M059J (cell line): ENCODE data around the gene PSKH1. TPM values are rescaled to one million over a fixed set of nuclear protein-coding genes. Genes with fewer than 3 reads are reported as not detected.
A peak's percentile ranks its signal among the peaks of the same experiment; 100 is the strongest.
"Not testable (repeated sequence)": the region's sequence is repeated elsewhere in the genome, so short reads cannot be mapped to it uniquely, and the experiment has no call there.

Experiments
- DNase-seq: peaks from one replicate; pipeline ENCODE4 v3.0.0-alpha.2; 2012; ENCODE audit warnings: low read depth
- total RNA-seq: library from RNA; depleted of rRNA; stranded (reverse); fragments of >200 nt; shearing (Covaris generic); gene quantifications from 2 replicates; pipeline ENCODE4 v1.2.3, GENCODE V29; 2014

PSKH1 gene
- total RNA-seq, 1 experiment from 2014 or later = 8.2 TPM

DNA sequence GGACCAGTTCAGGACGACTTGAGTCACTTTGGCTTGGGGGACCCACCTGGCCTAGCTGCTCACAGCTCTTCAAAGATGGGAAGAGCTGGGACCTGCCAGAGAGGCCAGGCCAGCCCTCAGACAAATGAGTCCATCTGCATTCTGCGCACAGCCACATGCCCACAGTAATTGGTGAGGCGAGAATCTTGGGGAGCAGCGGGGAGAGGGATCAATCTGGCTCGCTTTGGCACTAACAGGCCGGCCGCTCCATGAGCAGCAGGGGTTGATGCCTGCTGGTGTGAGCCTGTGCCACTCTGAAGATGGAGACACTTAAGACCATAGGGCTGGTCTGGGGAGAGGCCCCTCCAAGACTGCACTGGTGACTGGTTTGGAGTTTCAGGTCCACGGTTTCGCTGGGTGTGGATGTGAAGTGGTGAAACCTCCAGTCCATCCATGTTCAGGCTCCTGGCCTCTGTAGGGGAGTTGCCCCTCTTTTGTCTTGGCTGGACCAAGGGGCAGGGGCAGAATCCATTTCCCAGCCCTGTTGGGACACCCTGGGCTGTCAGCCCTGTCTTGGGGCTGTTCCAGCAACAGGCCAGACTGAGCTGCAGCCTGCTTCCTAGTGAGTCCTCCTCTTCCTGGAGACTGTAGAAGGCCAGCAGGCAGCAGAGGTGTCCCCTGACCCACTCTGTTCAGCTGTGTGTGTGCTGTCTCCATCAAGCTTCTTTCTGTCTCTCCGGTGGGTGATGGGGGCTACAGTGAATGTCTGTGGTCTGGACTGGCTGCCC, 31.3 kb downstream of the PSKH1 start:
- no peak for DNase-seq

DNA sequence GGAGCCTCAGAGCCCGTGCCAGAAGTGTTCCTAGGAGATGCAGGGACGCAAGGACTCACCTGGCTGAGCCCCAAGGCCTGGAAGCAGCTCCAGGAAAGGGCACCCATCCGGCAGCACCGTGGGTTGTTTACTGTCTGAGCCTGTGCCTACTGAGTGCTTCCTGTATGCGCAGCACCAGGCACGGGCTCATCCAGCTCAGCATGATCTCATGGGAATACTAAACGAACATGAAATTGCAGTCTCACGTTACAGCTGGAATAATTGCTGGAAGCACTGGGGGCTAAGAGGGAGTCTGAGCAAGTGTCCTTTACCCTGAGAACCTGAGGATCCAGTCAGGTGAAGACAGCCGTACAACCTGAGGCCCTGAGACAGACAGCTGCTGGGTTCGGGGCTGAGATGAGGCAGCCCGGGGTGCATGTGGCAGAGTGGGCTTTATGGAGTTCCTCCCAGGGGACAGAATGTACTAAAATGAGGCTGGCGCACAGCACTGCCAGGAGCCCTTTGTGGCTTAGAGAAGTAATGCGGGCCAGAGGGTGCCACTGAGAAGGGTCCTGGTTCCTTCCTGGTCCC, 33.2 kb downstream of the PSKH1 start:
- no peak for DNase-seq

GRCh38 chr16:67927131-67927941, 34.3 kb downstream of the PSKH1 start:
- no peak for DNase-seq

DNA sequence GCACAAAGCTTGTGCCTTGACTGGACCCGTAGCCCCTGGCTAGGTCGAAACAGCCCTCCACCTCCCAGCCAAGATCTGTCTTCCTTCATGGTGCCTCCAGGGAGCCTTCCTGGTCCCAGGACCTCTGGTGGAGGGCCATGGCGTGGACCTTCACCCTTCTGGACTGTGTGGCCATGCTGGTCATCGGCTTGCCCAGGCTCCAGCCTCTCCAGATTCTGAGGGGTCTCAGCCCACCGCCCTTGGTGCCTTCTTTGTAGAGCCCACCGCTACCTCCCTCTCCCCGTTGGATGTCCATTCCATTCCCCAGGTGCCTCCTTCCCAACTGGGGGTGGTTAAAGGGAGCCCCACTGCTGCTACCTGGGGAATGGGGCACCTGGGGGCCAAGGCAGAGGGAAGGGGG, 35.1 kb downstream of the PSKH1 start:
- DNase-seq = no peak

DNA sequence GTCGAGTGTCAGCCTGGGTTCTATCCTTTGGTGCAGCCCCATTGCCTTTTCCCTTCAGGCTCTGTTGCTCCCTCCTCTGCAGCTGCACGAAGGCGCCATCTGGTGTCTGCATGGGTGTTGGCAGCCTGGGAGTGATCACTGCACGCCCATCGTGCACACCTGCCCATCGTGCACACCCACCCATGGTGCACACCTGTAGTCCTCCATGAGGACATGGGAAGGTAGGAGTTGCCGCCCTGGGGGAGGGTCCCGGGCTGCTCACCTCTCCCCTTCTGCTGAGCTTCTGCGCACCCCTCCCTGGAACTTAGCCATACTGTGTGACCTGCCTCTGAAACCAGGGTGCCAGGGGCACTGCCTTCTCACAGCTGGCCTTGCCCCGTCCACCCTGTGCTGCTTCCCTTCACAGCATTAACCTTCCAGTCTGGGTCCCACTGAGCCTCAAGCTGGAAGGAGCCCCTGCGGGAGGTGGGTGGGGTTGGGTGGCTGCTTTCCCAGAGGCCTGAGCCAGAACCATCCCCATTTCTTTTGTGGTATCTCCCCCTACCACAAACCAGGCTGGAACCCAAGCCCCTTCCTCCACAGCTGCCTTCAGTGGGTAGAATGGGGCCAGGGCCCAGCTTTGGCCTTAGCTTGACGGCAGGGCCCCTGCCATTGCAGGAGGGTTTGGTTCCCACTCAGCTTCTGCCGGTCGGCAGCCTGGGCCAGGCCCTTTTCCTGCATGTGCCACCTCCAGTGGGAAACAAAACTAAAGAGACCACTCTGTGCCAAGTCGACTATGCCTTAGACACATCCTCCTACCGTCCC, 35.7 kb downstream of the PSKH1 start:
- DNase-seq = peak; percentile 64

- DNase-seq = no peak
These were observed 37.1 kb downstream of the PSKH1 start for GRCh38 chr16:67930191-67930590.

GRCh38 chr16:67930678-67931211, 37.7 kb downstream of the PSKH1 start:
- no peak for DNase-seq

GRCh38 chr16:67931712-67932461, 38.8 kb downstream of the PSKH1 start, which contains the start of gene CTRL:
Gene CTRL, minus strand, starts transcription at chr16:67931862. Its CDS starts 10 bp downstream, at chr16:67931852.
- DNase-seq = no peak

GRCh38 chr16:67932462-67932840, 39.4 kb downstream of the PSKH1 start:
- no peak for DNase-seq

- DNase-seq = no peak
These were observed 40.8 kb downstream of the PSKH1 start for GRCh38 chr16:67933805-67934204.

DNA sequence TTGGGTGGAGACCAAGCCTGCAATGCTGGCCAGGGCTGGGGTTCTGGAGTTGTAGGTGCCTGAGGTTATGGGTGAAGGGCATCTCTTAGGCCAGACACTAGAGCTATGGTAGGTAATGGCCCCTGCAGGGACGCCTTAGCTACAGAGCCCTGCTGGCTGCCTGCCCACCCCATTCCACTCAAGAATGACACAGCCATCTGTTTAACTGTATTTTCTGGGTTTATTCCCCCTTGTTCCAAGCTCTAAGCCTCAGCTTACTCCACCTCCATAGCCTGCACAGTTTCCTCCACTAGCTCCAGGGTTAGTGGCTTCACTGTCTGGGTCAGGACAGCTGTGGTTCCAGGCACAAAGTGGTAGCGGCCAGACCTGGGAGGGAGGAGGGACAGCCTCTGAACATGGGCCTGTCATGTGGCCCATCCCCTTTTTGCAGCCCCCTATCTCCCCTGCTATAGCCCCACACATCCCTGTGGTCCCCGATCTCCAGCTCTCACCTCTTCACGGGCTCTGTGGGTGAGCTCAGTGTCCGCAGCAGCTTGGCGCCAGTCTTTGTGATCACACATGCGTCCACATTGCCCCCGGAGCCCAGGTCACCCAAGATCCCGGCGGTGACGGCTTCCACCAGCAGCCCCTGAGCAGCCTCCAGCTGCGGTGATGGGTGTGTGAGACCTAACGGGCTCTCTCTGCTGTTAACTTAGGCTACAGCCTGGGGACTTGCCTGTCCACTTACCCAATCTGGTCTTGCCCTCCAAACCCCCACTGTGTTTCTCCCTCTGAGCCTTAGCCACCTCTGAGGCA, 41.4 kb downstream of the PSKH1 start:
- DNase-seq = no peak

GRCh38 chr16:67935101-67935401, 42.0 kb downstream of the PSKH1 start:
- no peak for DNase-seq

DNA sequence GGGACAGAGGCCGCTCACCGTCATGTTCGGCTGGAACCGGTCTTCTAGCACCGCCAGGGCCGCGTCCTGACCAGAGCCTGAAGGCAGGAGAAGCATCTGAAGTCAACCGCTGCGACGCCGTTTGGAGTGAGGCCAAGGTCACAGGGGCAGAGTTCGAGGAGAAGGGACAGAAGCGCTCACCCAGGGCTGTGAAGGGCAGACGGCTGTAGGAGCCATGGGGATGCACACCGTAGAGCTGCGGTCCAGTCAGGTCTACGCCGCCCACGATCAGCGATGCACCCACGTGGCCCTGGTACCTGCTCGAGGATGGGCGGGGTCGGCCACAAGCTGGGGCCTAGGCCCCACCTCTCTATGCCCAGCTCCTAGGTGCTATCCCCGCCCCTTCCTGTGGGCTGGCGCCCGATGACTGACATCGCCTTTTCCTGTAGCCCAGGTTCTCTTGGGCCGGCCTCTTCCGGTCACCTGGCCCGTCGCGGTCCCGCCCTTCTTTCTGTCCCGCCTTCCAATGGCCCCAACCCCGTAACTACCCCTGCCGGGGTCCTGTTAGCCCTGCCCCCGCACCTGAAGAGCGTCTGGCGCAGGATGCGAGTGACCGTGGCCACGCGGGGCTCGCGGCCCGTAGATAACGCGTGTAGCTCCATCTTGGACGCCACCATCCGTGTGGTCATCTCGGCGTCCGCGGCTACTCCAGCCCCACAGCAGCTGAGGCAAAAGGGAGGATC, 42.5 kb downstream of the PSKH1 start:
- peak; percentile 96 for DNase-seq

GRCh38 chr16:67936124-67936879, 43.2 kb downstream of the PSKH1 start, which contains the start of gene PSMB10:
Gene PSMB10, minus strand, starts transcription at chr16:67936850. Its CDS starts 101 bp downstream, at chr16:67936749.
- peak; percentile 61 for DNase-seq

- peak; percentile 86 for DNase-seq
These were observed 44.0 kb downstream of the PSKH1 start for GRCh38 chr16:67936880-67937605.

DNA sequence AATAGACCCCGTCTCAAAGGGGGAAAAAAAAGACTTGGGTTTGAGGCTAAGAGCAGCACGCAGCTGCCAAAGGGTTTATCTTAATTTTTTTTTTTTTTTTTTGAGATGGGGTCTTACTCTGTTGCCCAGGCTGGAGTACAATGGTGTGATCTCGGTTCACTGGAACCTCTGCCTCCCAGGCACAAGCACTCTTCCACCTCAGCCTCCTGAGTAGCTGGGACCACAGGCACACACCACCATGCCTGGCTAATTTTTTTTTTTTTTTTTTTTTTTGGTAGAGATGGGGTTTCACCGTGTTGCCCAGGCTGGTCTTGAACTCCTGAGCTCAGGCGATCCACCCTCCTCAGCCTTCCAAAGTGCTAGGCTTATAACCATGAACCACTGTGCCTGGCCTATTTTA, 44.7 kb downstream of the PSKH1 start:
- not testable (repeated sequence) for DNase-seq

DNA sequence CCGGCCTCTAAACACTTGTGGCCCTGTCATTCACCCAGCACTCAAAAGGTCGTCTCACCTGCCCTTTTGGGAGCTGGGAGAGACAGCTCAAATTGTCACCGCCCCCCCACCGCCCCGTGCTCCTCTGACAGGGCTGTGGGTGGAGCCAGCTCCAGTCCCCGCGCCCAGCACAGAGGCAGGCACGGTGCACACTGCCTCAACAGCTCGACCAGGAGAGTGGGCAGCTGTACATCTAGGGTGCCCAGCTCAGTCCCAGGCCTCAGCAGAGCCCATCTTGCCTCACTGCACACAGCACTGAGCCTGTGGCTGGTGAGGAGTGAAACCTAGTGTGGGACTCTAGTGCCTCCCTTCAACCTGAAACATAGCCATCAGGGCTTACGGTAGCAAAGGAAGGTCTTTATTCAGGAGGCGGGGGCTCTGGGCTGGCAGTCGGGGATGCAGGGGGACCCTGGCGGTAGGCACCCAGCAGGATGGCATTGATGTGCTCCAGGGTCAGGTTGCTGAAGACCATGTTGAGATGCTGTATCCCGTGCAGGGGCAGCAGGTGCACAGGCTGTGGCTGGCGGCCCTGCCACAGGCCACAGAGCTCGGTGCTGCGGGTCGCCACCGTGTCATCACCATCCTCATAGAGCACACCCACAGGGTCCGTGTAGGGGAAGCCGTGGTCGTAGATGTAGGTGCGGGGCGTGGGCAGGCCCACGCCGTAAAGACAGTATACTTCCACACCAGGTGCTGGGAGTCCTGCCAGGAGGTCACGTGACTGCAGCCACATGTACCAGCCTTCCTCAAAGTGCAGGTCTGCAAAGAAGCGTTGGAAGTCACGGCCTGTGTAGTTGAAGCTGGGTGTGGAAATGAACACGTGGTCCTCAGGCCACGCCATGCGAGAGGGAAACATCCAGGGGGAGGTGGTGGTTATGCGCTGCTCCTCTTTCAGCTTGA, 46.7 kb downstream of the PSKH1 start:
- DNase-seq = no peak
